HG03469 (cell line): ENCODE results near the gene SEC14L5.

ENCODE experiments used
- ATAC-seq: cut with Tn5 transposase; IDR thresholded peaks from one replicate; pipeline ENCODE4 v1.9.1; 2021; ENCODE audit warnings: mild to moderate bottlenecking, moderate library complexity, moderate number of reproducible peaks; ENCODE audit not compliant: unreplicated experiment

Gene SEC14L5

DNA sequence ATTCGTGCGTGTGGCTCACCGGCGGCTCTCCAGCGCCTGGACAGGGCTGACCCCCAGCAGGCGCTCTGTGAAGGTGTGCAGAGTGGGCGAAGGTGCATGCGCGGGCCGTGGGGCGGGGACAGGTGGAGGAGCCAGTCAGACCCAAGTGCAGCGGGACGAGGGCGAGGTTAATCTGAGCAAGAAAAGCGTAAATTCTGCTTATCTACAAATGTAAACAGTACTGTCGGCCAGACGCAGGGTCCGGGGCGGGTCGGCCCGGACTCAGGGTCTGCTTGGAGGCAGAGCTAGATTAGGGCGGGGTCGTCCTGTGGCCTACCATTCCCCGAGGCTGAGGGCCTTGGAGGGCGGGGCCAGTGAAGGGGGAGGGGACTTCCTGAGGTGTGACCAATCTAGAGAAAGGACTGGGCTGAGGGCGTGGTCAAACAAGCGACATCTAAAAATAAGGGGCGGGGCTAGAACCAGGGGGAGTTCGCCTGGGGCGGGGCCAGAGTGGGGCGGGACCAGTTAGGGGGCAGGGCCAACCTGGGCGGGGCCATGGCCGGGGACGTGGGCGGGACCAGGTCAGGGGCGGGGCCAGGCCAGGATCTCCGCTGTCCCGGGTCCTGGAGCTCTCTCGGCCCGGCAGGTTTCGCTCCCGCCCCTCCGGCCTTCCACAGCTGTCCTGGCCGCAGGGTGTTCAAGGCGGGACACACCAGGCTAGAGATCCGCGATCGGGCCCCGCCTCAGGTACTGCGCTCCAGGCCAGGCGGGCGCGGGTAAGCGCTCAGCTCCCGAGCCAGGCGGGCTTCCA is at the start of gene SEC14L5:
Gene SEC14L5 (plus strand): TSS at position 611 of the 790 bp plus-strand sequence. CDS start 994 bp downstream, outside the sequence.
- no peak for ATAC-seq

DNA sequence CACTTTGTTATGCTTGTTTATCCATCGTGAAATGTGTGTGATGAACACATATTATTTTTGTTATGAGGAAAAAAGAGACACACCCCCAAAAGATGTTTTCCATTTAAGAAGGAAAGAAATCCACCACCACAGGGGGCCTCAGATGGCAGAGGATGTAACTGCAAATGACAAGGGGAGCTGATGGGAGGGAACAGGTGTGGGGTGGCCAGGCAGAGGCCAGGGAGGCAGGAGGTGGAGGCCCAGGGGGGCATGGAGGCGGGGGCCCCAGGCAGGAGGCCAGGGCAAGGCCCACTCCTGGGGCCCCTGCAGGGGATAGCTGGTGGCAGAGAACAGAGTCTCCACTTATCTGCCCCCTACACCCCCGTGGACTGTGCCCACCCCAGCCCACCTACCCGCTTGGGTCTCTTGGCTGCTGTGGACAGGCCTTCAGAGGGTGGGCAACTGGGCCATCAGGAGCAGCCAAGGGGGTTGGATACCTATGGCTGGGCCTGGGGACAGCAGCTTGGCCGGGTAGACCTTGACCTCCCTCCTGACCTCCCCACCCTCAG is 49.2 kb upstream of the SEC14L5 start:
- ATAC-seq, result no peak

DNA sequence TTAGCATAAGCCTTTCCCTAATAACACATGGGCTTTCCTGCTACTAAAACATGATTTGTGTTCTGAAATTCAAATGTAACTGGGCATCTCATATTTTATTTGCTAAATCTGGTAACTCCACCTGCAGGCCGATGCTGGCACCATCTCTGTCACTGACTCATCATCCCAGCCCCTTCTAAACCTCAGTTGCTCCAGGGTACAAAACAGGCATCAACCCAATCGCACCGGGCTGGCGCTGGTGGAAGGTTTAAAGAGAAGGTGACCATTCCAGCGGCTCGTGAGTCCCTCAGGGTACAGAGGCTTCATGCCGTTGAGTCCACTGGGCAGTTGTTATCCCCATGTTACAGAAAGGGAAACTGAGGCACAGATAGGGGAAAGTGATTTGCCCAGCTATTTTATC is 48.3 kb upstream of the SEC14L5 start:
- no peak for ATAC-seq

DNA sequence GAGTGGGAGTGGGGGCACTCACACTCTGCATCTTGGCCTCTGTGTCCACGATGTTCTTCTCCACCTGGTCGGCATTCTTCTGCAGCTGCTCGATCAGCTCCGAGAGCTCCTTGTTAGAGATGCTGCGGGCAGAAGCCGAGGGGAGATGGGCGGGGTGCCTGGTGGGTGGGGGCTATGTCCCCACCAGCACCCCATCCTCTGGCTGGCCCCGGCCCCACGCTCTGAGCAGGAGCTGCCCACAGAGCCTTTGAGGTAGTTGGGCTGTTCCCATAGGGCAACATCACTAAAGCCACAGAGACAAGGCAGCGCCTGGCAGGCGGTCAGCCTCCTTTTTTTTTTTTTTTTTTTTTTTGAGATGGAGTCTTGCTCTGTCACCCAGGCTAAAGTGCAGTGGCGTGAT is 47.3 kb upstream of the SEC14L5 start:
- no peak for ATAC-seq

DNA sequence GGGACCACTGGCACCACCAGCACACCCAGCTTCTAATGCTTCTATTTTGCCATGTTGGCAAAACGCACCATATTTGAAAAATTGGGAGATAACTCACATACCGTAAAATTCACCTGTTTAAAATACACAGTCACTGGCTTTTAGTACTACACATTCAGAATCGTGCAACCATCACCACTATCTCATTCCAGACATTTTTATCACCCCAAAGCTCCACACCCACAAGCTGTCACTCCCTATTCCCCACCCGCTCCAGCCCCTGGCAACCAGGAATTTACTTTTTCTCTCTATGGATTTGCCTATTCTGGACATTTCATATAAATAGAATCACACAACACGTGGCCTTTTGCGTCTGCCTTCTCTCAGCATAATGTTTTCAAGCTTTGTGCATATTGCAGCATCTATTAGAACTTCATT is 46.2 kb upstream of the SEC14L5 start:
- no peak for ATAC-seq

DNA sequence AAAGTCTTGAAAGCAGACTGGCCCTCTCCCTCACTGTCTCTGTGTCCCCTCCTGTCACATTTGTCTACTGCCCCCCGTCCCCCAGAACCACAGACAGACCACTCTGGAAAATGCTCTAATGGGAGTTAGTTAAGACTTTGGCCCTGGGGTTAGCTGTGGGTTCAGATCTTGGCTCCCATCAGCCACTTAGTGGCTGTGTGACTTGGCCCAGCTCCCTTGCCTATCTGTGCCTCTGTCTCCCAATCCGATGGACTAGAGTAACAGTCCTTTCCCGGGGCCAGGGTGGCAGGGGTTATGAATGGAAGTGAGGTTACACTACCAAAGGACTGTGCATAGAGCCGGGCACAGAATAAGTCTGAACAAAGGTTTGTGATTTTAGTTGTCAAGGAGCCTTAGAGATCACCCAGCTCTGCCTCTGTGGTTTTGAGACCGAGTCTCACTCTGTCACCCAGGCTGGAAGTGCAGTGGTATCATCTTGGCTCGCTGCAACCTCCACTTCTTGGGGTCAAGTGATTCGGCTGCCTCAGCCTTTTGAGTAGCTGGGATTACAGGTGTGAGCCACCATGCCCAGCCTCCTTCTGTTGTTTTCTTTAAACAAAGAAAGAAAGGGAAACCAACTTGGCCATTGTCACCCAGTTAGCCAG is 44.9 kb upstream of the SEC14L5 start:
- ATAC-seq, result no peak

DNA sequence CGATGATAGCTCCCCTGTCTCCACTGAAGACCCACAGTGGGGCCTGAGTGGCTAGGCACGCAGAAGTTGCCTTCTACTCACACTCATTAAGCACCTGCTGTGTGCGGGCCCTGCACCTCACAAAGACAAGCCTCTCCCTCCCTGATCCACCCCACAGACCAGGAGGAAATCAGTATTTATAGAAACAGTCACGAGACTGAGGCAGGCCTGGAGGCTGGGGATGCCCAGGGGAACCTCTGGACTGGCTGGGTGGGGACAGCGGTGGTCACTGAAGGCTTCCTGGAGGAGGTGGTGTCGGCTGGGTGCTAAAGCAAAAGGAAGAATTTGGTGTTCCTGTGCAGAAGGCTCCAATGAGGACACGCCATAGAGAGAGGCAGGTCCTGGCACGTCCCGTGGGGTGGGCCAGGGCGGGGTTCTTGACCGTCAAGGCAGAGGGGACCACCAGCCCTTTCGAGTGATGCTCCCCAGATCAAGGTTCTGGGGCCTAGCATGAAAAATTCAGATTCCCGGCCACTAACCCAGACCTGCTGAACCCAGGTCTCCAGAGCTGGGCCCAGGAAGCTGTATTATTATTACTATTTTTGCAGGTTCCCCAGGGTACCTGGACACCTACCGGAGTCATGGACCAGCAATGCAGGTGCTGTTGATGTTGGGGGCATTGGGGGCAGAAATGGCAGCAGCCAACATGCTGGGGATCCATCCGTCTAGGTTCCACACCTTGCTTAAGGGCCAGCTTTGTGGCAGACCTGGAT is 44.2 kb upstream of the SEC14L5 start:
- no peak for ATAC-seq

DNA sequence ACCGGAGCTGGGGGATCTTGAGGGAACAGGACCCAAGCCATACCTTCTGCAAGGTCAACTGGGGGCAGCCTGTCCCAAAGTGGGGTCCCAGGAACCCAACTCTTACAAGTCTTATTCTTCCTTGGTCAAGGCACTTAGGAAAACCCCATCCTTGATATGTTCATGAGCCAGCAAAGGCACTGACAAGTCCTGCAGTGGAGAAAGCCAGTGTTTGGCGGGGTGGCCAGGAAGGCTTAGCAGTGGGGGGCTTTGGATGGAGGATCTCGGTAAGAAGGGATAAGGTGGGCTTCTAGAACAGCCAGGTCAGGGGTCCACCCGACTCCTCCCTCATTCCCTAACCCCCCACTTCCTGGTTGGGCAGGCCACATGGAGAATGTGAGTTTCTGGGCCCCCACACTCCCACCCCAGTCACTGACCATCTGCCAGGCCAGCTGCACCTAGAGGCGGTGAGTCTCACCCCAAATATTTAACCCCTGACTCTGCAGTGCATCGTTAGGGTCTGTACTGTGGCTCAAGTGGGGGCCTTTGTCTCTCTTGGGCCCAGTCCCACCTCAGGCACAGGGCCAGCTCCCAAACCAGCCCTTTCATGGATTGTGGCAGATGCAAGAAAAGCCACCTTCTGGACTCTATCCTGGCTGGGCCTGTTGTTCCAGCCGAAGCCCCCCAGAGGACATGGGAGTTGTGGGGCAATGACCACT is 43.5 kb upstream of the SEC14L5 start:
- ATAC-seq, result no peak

DNA sequence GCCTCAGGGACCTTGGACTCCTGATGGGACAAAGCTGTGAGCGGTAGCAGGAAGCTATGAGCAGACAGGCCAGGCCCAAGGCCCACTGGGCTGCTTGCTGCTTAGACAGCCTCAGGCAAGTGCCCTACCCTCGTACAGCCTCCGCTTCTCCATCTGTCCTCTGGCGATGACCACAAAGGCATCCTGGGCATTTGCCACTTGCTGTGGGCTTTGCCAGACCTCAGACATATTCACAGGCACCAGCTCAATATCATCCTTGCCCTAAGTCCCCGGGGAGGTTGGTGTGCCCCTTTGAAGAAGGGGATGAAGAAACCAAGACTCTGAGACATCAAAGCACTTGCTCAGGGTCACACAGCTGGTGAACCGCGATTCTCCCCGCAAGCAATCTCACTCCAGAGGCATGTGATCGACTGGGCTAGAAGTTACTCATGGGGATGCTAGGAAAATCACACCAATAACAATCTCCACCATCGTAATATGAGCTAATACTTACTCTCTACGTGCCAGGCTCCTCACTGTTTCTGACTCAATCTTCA is 42.8 kb upstream of the SEC14L5 start:
- no peak for ATAC-seq

DNA sequence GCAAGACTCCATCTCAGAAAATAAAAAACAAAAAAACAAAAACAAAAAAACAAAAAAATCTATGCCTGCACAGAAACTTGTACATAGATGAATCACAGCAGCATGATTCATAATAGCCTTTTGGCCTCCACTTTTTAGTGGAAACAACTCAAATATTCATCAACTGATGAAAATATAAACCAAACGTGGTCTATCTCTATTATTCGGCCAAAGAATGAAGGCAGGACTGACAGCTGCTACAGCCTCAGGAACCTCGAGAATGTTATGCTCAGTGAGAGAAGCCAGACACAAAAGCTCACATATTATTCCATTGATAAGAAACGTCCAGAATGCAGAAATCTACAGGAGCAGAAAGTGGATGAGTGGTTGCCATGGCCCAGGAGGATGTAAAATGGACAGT is 41.0 kb upstream of the SEC14L5 start:
- ATAC-seq, result no peak

DNA sequence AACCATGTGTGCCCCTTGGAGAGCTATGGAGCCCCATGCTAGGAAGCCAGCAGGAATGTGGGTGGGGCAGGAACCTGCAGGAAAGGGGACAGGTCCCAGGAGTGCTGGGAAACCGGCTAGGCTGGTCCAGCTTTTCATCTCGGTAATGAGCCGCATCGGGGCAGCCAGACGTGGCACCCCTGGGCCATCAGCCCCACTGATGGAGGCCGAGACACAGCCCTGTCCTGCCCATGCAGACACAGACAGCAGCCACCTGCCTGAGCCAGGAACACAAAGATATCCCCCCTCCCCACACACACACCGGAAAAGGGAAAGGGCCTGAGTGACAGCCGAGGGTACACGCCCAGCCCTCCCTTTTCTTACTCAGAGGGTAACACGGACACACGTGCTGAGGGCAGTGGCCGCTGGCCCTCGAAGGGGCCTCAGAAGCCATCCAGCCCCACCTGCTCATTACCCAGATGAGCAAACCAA is 39.3 kb upstream of the SEC14L5 start:
- ATAC-seq, result no peak

DNA sequence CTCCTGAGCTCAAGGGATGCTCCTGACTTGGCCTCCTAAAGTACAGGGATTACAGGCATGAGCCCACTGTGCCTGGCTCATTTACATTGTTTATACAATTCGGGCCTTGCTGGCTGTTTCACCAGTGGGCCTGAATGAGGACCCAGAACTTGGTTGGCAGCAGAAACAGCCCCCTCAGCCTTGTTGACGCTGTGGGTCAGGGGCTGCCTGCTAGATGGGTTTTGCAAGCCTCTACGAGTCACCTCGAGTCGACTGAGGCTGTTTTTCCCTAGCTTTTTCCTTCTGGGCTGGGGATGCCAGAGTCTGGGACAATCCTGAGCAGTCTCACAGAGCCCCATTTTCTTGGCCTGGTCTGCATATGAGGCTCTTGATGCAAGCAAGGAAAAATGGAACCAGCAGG is 37.3 kb upstream of the SEC14L5 start:
- no peak for ATAC-seq

DNA sequence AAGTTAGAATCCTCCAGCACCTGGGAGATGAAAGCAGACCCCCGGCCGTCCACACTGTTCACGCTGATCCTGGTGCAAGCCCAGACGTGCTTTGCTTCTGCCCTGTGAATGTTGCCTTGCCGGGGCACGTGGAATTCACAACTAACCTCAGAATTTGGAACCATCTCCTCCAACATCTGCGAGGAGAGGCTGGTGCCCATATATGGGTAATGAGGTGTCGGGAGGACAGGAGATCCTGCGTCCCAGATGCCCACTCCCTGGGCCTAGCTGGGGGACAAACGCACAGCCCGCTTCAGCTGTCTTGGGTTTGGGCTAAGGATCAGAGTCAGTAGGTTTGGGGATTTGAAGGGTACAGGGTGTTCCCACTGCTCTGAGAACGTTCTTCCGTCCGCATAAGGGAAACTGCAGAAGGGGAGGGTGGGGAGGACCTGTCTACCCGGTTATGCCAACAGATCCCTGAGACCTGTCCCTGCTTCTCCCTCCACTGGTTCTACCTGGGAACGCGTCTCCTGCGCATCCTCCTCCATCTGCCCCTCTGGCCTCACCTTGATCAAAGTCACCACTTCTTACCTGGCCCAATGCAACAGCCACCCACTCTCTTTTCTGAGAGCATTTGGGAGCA is 35.3 kb upstream of the SEC14L5 start:
- ATAC-seq, result no peak

DNA sequence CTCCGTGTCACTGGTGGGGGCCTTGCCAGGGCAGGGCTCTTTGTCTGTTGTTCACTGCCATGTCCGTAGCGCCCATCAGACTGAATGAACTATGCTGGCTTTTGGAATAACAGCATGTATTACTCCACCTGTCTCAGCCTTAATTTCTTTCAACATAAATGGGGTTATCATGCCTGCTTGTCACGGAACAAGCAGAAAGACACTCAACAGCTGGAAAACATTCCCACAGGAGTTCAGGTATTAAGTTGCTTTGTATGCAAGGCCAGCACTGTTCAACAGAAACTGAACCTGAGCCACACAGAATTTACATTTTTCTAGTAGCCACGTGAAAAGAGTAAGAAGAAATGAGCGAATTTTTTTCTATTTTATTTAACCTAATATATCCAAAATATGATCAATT is 34.3 kb upstream of the SEC14L5 start:
- ATAC-seq, result no peak

DNA sequence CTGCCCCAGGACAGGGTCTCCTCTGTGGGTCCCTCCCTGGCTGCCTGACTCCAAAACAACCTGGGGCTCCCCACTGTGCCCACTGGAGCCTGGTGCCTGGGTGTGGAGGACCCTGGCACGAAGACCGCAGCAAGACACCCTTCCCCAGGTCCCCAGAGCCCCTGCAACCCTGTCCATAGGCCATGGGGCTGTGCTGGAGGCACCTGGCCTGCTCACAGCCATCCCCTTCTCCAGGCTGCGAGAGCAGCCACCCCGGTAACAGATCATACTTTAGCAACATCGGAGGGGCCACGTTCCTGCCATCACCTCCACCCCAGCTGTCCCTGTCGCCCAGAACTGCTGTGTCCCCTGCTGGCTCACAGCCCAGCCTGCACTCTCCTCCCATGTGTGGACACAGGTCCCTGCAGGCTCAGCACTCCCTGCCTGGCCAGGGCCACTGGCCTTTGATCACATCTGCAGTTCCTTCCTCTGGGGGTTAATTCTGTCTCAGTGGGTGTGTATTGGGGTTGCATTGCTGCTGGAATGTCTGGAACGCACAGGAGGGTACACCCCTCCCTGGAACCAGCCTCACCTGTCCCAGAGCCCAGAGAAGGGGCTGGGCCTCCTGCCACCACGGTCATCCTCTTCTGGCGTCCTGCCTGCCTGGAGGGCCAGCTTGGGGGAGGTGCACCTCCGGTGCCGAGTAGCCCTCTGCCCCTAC is 33.4 kb upstream of the SEC14L5 start:
- ATAC-seq, result no peak

DNA sequence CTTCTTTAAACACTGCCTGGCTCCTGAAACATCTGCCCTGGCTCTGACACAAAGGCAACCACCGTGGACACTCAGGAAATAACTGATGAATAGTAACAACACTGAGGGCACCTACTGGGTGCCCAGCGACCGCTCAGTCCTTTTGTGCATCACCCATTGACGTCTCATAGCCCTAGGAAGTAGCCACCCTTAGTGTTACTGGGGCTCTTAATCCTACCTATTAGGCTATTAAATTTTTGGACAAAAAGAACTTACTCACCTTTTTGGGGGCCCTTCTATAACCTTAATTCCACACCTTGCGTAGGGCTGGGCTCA is 32.9 kb upstream of the SEC14L5 start:
- no peak for ATAC-seq

DNA sequence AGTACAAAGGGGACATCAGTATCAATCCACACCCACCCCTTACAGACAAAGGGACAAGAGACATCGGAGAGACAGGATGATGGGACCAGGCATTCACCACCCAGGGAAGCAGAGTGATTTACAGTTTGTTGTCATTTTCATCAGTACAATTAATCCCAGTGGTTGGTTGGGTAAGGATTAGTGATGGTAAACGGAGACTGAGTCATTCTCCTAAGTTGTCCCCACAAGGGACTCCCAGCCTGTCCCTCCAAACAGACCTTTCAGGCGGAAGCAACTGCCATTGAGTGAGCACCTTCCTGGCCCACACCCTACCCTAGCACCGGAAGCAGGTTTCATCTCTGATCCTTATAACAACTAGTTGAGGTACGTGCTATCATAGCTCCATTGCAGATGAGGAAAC is 32.3 kb upstream of the SEC14L5 start:
- no peak for ATAC-seq

DNA sequence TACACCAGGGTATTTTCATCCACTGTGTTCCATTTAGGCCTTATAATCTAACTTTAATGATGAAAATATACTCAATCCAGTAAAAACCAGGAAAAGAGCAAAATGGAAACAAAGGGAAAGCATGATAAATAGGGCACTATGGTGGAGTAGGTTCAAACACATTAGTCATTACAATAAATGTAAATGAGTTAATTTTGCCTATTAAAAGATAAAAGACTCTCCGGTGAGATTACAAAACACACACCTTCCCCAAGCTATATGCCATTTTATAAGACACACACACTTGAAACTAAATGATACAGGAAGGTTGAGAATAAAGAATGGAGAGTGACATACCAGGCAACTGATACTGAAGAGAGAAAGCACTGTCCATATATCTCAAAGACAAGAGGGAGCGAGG is 31.2 kb upstream of the SEC14L5 start:
- ATAC-seq, result no peak

DNA sequence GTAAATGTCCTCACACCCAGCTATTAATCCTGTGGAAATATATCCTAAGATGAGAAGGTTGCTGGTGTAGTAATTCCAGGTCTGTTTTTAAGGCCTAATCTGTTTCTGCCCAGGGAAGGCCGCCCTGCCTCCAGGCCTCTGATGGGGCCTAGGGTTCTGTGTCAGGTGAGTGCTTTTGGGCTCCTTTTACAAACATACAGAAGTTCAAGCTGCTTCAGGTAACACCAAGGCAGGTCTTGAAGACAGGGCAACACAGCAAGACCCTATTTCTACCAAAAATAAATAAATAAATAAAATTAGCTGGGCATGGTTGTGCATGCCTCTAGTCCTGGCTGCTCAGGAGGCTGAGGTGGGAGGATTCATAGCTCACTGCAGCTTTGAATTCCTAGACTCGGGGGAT is 30.5 kb upstream of the SEC14L5 start:
- ATAC-seq, result no peak

DNA sequence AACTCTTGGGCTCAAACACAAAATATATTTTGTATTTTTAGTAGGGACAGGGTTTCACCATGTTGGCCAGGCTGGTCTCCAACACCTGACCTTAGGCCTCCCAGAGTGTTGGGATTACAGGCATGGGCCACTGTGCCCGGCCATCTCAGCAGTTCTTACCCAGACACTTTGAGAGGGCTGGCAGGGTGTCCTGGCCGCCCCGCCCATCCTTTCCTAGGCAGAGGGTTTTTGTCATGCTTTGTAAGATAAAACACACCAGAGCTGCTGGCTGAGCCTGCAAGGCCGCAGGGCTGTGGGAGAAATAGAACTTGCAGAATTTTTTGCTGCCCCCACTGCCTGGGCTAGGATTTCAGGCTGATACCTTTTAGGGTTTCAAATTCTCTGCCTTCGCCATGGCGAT is 29.9 kb upstream of the SEC14L5 start:
- ATAC-seq, result no peak
